NB4 (cell line): ENCODE results near the gene TWIST2.

Experiments used
- MYC ChIP-seq: IDR thresholded peaks from 2 replicates; pipeline ENCODE4 v1.6.1; 2011; ENCODE audit warnings: low read depth, low read length
- POLR2A ChIP-seq: IDR thresholded peaks from 2 replicates; pipeline ENCODE4 v1.6.1; 2011; ENCODE audit warnings: mild to moderate bottlenecking; ENCODE audit not compliant: insufficient read length; ENCODE audit errors: extremely low read depth
- TF ChIP-seq, protein P1 (sequence below): IDR thresholded peaks from one replicate; pipeline ENCODE4 v1.5.1; 2012; ENCODE audit warnings: low read depth, low read length

- TF ChIP-seq, protein P1, sequence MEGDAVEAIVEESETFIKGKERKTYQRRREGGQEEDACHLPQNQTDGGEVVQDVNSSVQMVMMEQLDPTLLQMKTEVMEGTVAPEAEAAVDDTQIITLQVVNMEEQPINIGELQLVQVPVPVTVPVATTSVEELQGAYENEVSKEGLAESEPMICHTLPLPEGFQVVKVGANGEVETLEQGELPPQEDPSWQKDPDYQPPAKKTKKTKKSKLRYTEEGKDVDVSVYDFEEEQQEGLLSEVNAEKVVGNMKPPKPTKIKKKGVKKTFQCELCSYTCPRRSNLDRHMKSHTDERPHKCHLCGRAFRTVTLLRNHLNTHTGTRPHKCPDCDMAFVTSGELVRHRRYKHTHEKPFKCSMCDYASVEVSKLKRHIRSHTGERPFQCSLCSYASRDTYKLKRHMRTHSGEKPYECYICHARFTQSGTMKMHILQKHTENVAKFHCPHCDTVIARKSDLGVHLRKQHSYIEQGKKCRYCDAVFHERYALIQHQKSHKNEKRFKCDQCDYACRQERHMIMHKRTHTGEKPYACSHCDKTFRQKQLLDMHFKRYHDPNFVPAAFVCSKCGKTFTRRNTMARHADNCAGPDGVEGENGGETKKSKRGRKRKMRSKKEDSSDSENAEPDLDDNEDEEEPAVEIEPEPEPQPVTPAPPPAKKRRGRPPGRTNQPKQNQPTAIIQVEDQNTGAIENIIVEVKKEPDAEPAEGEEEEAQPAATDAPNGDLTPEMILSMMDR = no peak
- TF ChIP-seq POLR2A (no peak), MYC (no peak)
These were observed 14.0 kb downstream of the TWIST2 start for GRCh38 chr2:238861766-238862315.
